ENCODE data around the gene EFNA3.

GRCh38 chr1:155057104-155057503, 21.5 kb upstream of the EFNA3 start:
- TF ChIP-seq CTCF (tag by site-specific recombination; IDR thresholded peaks at IDR 0.05) (no peak), ZSCAN18 (tag by site-specific recombination; IDR thresholded peaks at IDR 0.05) (no peak), GLI4 (tag by site-specific recombination; IDR thresholded peaks at IDR 0.05) (no peak), ZNF350 (tag by site-specific recombination; IDR thresholded peaks at IDR 0.05) (no peak), ZNF747 (tag by site-specific recombination; IDR thresholded peaks at IDR 0.05) (no peak), REST (tag by site-specific recombination; IDR thresholded peaks at IDR 0.05) (no peak), HIC1 (tag by site-specific recombination; IDR thresholded peaks at IDR 0.05) (no peak), PATZ1 (tag by site-specific recombination; IDR thresholded peaks at IDR 0.05) (no peak)

Measured in HEK293 (cell line).